ENCODE data around the gene MYO3B.
"Not testable (repeated sequence)": the region's sequence is repeated elsewhere in the genome, so short reads cannot be mapped to it uniquely, and the experiment has no call there.

Gene MYO3B

GRCh38 chr2:170468557-170468956 lies 290.6 kb downstream of the MYO3B start:
- no peak overlapping the region for H3K4me3 ChIP-seq (ENCODE audit: low read depth, low read length)
- ChIA-PET POLR2A (no interaction called here), CTCF (no interaction called here)
- TF ChIP-seq CTCF (IDR thresholded peaks at IDR 0.05; ENCODE audit: insufficient read depth, low read length, missing control alignments): no peak
- no peak for DNase-seq (ENCODE audit: low read depth, low spot score)

GRCh38 chr2:170472498-170472897 lies 294.6 kb downstream of the MYO3B start:
- DNase-seq (ENCODE audit: low read depth, low spot score); CTCF ChIA-PET; H3K4me3 ChIP-seq (ENCODE audit: low read depth, low read length); POLR2A ChIA-PET: not testable (repeated sequence)

GRCh38 chr2:170475878-170476277 lies 297.9 kb downstream of the MYO3B start:
- ChIA-PET POLR2A (no interaction called here), CTCF (no interaction called here)
- no peak overlapping the region for H3K4me3 ChIP-seq (ENCODE audit: low read depth, low read length)
- no peak for DNase-seq (ENCODE audit: low read depth, low spot score)
- no peak for TF ChIP-seq CTCF (IDR thresholded peaks at IDR 0.05; ENCODE audit: insufficient read depth, low read length, missing control alignments)

GRCh38 chr2:170477630-170478029 lies 299.7 kb downstream of the MYO3B start:
- CTCF ChIA-PET: no interaction called here
- no peak overlapping the region for H3K4me3 ChIP-seq (ENCODE audit: low read depth, low read length)
- POLR2A ChIA-PET: no interaction called here
- TF ChIP-seq CTCF (IDR thresholded peaks at IDR 0.05; ENCODE audit: insufficient read depth, low read length, missing control alignments): no peak
- DNase-seq (ENCODE audit: low read depth, low spot score): no peak

GRCh38 chr2:170481201-170481600 lies 303.3 kb downstream of the MYO3B start:
- CTCF ChIA-PET: no interaction called here
- DNase-seq (ENCODE audit: low read depth, low spot score): no peak
- no peak for TF ChIP-seq CTCF (IDR thresholded peaks at IDR 0.05; ENCODE audit: insufficient read depth, low read length, missing control alignments)
- POLR2A ChIA-PET: no interaction called here
- no peak overlapping the region for H3K4me3 ChIP-seq (ENCODE audit: low read depth, low read length)

- CTCF ChIA-PET: interaction anchor here (1.1 kb wide), 1 partner anchor 331 kb away, joined by 3 read pairs; no protein-coding TSS in a partner anchor
- TF ChIP-seq CTCF (IDR thresholded peaks at IDR 0.05; ENCODE audit: insufficient read depth, low read length, missing control alignments): no peak
- POLR2A ChIA-PET: no interaction called here
- no peak for DNase-seq (ENCODE audit: low read depth, low spot score)
- no peak overlapping the region for H3K4me3 ChIP-seq (ENCODE audit: low read depth, low read length)
These were observed 306.6 kb downstream of the MYO3B start for GRCh38 chr2:170484552-170484951.

- DNase-seq (ENCODE audit: low read depth, low spot score): no peak
- TF ChIP-seq CTCF (IDR thresholded peaks at IDR 0.05; ENCODE audit: insufficient read depth, low read length, missing control alignments): no peak
- H3K4me3 ChIP-seq (ENCODE audit: low read depth, low read length): no peak overlapping the region
- POLR2A ChIA-PET: no interaction called here
- CTCF ChIA-PET: no interaction called here
These were observed 307.5 kb downstream of the MYO3B start for GRCh38 chr2:170485254-170486026.

Measured in AG04449 (cell line).